GM12892 (cell line): ENCODE measurements around the gene ZBTB7B.
A peak's percentile ranks its signal among the peaks of the same experiment; 100 is the strongest.
"Not testable (repeated sequence)": the region's sequence is repeated elsewhere in the genome, so short reads cannot be mapped to it uniquely, and the experiment has no call there.

Source experiments
- DNase-seq: peaks from one replicate; pipeline ENCODE4 v3.0.0; 2011; ENCODE audit not compliant: insufficient read length
- FAIRE-seq: peaks from 2 replicates; lab custom pipeline; 2011; peaks lifted over from hg19 to GRCh38; lab: Jason Lieb, UNC
- POLR2A ChIP-seq: IDR thresholded peaks from 2 replicates; pipeline ENCODE4 v1.6.1; 2011; ENCODE audit warnings: low read depth, low read length, control low read depth
- POLR2AphosphoS5 ChIP-seq: IDR thresholded peaks from 2 replicates; pipeline ENCODE4 v1.6.1; 2011; ENCODE audit warnings: low read depth, low read length, control low read depth
- TAF1 ChIP-seq: IDR thresholded peaks from 2 replicates; pipeline ENCODE4 v1.6.1; 2011; ENCODE audit warnings: low read depth, mild to moderate bottlenecking, control low read depth, low read length, borderline replicate concordance

The ZBTB7B gene

DNA sequence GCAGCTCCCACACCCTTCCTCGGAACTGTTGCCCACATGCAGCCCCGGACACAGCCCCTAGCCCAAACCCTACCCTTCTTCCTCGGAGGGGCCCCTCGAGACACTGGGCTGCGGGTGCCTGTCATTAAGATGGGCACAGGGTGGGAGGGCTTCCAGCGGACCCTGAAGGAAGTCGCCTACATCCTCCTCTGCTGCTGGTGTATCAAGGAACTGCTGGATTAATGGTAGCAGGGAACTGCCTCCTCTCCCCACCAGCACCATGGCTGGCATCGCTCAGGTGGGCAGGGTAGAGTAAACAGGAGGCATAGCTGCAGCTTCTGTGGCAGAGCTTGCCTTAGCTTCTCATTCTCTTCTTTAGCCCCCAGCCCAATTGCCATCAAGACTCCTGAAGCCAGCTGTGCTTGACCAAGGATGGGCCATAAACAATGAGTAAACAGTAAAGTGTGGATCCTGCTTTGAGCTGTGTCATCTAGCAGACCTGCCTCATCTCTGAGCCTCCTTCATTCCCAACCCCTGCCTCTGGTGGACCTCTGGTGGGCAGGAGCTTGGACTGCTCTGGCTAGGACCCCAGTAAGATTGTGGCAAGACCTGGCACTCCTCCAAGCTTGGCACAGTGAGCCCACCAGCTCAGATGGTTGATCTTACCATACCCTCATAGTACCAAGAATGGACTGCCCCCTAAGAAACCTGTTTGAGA lies 8.9 kb upstream of the ZBTB7B start, which contains the start of gene LENEP:
Gene LENEP, plus strand, starts transcription at position 15 of the 697 bp plus-strand sequence. Its CDS starts 22 bp downstream, at position 37.
- TF ChIP-seq POLR2AphosphoS5 (0 out of 2 replicates have a peak, but pooled peaks have one; percentile 27), TAF1 (no peak), POLR2A (no peak)
- DNase-seq (no peak), FAIRE-seq (no peak)

DNA sequence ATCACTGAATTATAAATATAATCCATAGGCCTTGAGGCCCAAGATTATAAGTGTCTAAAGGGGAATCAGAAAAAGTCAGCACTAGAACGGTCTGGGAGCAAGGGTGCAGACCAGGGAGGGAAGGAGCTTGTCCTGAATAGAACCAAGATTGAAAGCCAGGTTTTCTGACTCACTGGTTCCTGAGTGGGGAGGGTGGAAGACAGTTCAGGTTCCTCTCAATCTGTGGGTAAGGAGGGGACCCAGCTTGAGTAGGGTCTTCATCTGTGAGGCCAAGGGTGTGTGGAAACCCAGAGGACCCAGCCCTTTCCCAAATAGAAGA lies 8.4 kb upstream of the ZBTB7B start:
- FAIRE-seq = no peak
- DNase-seq = no peak
- TF ChIP-seq POLR2A (no peak), TAF1 (no peak)

DNA sequence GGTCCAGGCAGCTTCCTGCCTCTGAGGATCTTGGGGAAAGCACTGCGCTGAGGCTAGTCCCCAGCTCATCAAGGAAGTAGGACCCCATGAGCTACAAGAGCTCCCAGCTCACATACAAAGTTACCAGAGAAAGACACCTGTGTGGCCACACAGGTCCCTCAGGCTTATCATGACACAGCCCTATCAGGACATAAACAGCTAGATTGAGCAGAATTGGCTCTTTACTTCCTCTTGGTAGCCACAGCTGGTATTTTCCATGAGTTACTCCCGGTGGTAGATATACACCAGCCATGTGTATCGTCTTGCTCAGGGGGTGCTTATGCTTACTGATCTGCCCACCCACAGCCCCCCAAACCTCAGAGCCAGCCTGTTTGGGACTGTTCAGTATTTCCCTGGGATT lies 8.0 kb upstream of the ZBTB7B start:
- no peak for FAIRE-seq
- TF ChIP-seq POLR2AphosphoS5 (no peak), POLR2A (no peak), TAF1 (no peak)
- no peak for DNase-seq

DNA sequence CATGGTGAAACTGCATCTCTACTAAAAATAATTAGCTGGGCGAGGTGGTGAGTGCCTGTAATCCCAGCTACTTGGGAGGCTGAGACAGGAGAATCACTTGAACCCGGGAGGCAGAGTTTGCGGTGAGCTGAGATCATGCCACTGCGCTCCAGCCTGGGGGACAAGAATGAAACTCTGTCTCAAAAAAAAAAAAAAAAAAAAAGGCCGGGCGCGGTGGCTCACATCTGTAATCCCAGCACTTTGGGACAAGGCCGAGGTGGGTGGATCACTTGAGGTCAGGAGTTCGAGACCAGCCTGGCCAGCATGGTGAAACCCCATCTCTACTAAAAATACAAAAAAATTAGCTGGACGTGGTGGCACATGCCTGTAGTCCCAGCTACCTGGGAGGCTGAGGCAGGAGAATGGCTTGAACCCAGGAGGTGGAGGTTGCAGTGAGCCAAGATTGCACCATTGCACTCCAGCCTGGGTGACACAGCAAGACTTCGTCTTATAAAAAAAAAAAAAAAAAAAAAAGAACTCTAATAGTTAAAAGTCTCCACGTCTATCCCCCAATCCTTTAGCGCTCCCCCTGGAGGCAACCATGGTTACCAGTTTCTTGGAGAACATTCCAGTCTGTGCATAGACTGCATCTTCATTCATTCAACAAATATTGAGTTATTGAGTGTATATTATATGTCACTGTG lies 7.2 kb upstream of the ZBTB7B start:
- FAIRE-seq, DNase-seq: not testable (repeated sequence)

DNA sequence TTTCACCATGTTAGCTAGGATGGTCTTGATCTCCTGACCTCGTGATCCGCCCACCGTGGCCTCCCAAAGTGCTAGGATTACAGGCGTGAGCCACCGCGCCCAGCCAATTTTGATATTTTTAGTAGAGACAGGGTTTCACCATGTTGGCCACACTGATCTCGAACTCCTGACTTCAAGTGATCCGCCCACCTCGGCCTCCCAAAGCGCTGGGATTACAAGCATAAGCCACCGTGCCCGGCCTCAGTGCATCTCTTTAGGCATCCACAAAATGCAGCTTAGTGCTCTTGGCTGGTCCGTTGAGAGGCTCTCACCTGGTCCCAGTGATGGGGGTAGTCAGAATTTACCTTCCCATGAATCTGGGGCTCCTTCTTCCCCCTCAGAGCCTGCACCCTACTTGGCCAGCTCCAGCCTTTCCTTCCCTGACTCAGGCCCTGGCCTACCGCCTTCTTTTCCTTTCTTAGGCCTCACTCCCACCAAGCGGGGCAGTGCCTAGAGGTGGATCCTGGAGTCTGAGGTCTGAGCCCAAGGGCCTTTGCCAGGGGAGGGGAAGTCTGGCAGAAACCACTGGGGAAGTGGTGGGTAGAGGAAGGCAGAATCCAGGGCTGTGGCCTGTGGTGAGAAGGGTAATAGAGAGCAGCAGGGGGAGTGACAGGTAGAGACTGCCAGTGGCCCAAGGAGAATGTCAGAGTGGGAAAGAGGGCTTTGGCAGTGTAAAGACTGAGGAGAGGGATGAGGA lies 5.5 kb upstream of the ZBTB7B start:
- FAIRE-seq (no peak), DNase-seq (no peak)
- TF ChIP-seq POLR2AphosphoS5 = no peak
- TF ChIP-seq TAF1 = no peak
- TF ChIP-seq POLR2A = no peak

DNA sequence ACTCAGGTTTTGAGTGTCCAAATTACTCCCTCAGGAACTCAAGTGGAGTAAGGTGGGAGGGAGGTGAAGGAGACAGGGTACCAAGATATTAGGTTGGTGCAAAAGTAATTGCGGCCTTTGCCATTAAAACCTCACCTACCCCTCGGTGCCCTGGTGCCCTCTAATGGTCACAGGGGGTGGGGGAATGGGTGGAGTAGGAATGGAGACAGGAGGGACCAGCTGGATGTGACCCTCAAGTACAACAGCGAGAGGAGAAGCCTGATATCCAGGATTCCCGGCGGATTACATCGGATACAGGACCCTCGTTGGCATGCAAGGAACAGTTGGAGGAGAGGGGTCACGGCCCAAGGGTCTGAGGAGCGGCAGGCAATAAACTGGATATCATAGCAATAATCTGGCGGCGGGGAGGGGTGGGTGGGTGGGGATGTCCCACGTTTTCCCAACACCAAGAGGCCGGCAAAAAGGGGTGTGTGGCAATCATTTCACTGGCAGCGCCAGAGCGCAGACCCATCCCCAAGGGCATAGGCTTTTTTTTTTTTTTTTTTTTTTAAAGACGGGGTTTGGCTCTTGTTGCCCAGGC lies 4.3 kb upstream of the ZBTB7B start:
- TF ChIP-seq POLR2AphosphoS5 = no peak
- no peak for TF ChIP-seq TAF1
- no peak for TF ChIP-seq POLR2A
- DNase-seq = no peak
- FAIRE-seq = no peak

DNA sequence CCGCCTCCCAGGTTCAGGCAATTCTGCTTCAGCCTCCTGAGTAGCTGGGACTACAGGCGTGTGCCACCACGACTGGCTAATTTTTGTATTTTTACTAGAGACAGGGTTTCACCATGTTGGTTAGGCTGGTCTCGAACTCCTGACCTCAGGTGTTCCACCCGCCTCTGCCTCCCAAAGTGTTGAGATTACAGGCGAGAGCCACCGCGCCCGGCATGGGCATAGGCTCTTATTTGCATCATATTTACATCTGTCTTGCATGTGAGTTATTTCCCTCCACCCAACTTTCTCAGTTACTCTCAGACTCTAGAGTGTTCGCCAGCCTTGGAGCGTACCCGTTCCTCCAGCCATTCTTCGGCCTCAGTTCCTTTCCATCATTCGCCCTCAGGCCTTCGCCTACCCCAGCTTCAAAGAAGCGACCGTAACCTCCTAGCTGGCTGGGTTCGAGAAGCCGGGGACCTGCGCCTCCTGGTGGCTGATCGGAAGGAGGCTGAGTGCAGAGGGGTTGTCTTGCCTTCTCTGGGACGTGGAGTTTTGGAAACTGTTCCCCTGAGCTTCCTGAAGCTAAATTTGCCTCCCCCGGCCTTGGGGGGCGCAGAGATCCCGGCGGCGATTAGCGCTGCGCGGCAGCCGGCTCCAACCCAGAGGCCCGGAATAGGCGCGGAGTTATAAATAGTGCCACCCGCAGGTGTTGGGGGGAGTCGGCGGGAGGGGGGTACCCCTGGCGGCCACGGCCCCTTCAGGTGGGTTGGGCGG lies 3.6 kb upstream of the ZBTB7B start:
- peak; percentile 67; the same call in 1 of the 2 replicates for TF ChIP-seq TAF1
- no peak; the same call in 1 of the 2 replicates for TF ChIP-seq POLR2AphosphoS5
- TF ChIP-seq POLR2A = peak; percentile 81
- FAIRE-seq (peak; percentile 79), DNase-seq (peak; percentile 79)

DNA sequence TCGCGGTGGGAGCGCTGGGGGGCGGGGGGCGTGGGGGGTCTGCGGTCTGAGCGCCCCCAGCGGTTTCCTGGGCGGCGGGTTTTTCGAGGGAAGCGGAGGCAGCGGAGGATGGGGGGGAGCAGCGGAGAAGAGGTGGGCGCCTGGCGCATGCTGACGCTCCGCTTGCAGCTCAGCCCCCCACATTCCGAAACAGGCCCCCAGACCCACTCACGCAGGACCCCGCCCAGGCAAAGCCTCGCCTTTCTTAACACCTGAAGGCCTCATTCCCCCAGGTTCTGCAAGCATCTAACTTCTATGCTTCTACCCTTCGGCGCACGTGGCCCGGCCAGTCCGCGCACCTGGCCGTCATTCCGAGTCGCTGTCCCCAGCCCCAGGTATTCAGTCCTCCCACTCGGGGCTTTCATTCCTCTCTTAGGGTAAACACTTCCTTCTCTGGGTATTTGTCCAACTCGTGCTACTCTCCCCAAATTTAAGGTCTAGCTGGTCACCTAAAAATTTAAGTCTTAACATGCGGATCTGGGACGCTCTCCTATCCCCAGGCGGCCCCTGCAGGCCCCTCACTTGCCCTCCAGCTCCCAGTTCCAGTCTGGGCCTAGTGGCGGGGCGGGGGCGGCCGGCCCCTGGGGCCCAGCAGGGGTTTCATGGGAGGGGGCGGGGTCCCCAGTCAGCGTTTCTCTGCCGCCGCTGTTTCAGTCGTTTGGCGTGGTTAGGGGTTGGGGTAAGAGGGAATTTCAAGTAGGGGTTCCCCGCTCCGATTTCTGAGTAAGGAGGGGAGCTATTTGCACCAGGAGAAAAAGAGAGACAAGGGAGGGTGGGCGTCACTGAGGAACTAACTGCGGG lies 2.8 kb upstream of the ZBTB7B start:
- TF ChIP-seq TAF1 = no peak
- TF ChIP-seq POLR2A = 0 out of 2 replicates have a peak, but pooled peaks have one; percentile 50
- no peak for DNase-seq
- peak; percentile 66 for FAIRE-seq

DNA sequence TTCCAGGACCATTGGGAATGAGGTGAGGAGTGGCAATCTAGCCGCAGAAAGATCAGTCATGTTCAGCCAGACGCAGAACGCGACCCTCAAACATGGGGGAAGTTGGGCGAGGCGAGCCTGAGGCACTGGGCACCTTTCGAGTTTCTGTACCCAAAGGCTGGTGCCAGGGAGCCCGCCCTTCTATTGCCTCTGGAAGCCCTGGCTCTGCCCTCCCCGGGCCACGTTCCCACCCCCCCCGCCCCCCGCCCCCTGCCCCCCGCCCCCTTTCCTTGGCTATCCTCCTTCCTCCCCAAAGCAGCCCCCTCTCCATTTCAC lies 2.2 kb upstream of the ZBTB7B start:
- FAIRE-seq = no peak
- no peak for DNase-seq
- no peak for TF ChIP-seq POLR2A
- TF ChIP-seq TAF1 = no peak
- TF ChIP-seq POLR2AphosphoS5 = no peak

DNA sequence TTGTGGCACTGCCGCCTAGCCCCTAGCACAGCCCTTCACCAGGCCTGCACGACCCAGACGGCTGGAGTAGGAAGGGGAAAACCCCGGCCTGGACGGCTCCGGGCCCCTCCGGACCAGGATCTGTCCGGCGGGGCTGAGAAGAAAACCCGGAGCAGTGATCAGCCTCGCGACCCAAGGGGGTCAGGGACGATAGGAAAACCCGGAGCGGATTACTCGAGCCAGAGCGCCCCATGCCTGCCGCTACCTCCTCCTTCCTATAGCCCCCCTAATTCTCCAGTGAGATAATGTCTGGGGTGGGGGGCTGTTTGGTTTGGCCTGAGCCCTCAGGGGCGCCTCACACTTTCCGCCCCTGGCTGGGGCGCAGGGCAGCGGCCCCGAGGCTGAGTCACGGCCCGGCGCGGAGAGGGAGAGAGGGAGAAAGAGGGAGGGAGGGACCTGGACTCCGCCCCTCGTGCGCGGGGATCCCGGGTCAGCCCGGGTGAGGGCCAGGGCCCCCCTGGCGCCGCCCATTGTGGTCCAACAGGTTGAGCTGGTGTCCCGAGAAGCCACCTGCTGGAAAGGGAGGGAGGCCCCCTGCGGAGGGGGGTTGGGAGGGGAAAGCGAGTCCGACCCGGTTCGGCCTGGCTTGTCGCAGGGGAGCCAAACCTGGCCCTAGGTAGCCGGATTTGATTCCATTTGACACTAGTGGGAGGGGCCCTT lies 1.7 kb upstream of the ZBTB7B start:
- FAIRE-seq = peak; percentile 92
- TF ChIP-seq POLR2A (peak; percentile 29; the same call in 1 of the 2 replicates), POLR2AphosphoS5 (no peak), TAF1 (0 out of 2 replicates have a peak, but pooled peaks have one; percentile 48)

More for the DNA sequence above, 1.7 kb upstream of the ZBTB7B start:
- DNase-seq = peak; percentile 85
